ENCODE measurements around the gene VDR. TPM values are rescaled to one million over a fixed set of nuclear protein-coding genes. Genes with fewer than 3 reads are reported as not detected.

The VDR gene
- total RNA-seq, 2 experiments from 2014 or later = 108 to 124 TPM

- intact Hi-C loops (cut with DNase I, micrococcal nuclease) = loop anchor here in 1 of 2 experiments (5.0 kb wide), 2 partner anchors 41 to 91 kb away; no protein-coding TSS in a partner anchor
- CTCF ChIA-PET = interaction anchor here (0.7 to 1.8 kb wide), 7 partner anchors 16 to 261 kb away, joined by 3 to 7 read pairs (median 3); partner anchors contain the start of gene TMEM106C
- DNase-seq = peak; percentile 64
Observed at GRCh38 chr12:47903151-47903611, 1.6 kb downstream of the VDR start.

GRCh38 chr12:47902131-47902639, 2.6 kb downstream of the VDR start:
- POLR2A ChIA-PET = interaction anchor here (3.7 kb wide), 1 partner anchor 16 kb away, joined by 19 read pairs; no protein-coding TSS in a partner anchor
- Mint-ChIP-seq H3K4me3 (peak overlapping the region; percentile 94), H3K27me3 (peaks cover 15% of the 10 kb centered on the region), H3K36me3 (ENCODE audit: low read depth) (peaks cover 62% of the 10 kb centered on the region), H3K4me1 (peaks cover 56% of the 10 kb centered on the region), H3K9me3 (ENCODE audit: low read depth) (no peaks in the 10 kb centered on the region), H3K27ac (no peak overlapping the region)
- DNase-seq (no peak), ATAC-seq (no peak)
- intact Hi-C loops (cut with DNase I, micrococcal nuclease) = loop anchor here in 1 of 2 experiments (5.0 kb wide), 2 partner anchors 40 to 90 kb away; no protein-coding TSS in a partner anchor
- CTCF ChIA-PET = interaction anchor here (0.6 to 1.8 kb wide), 5 partner anchors 34 to 262 kb away, joined by 3 to 7 read pairs (median 3); partner anchors contain the start of gene TMEM106C

More at GRCh38 chr12:47903151-47903611, 1.6 kb downstream of the VDR start:
- H3K4me1 Mint-ChIP-seq = peaks cover 53% of the 10 kb centered on the region
- peaks cover 18% of the 10 kb centered on the region for H3K27me3 Mint-ChIP-seq
- no peaks in the 10 kb centered on the region for H3K9me3 Mint-ChIP-seq (ENCODE audit: low read depth)
- H3K27ac Mint-ChIP-seq = peak overlapping the region; percentile 92
- peak overlapping the region; percentile 94 for H3K4me3 Mint-ChIP-seq
- ATAC-seq = peak; percentile 13
- POLR2A ChIA-PET = interaction anchor here (0.6 to 3.7 kb wide), 4 partner anchors 7 to 90 kb away, joined by 3 to 19 read pairs (median 4); no protein-coding TSS in a partner anchor
- peaks cover 54% of the 10 kb centered on the region for H3K36me3 Mint-ChIP-seq (ENCODE audit: low read depth)

GRCh38 chr12:47901718-47902093, 3.1 kb downstream of the VDR start:
- DNase-seq (no peak), ATAC-seq (no peak)
- Mint-ChIP-seq H3K4me1 (peaks cover 61% of the 10 kb centered on the region), H3K27ac (peak overlapping the region; percentile 34), H3K9me3 (ENCODE audit: low read depth) (no peaks in the 10 kb centered on the region), H3K27me3 (peaks cover 10% of the 10 kb centered on the region), H3K4me3 (peak overlapping the region; percentile 94), H3K36me3 (ENCODE audit: low read depth) (peaks cover 67% of the 10 kb centered on the region)
- ChIA-PET CTCF (interaction anchor here (0.6 to 0.7 kb wide), 3 partner anchors 38 to 326 kb away, joined by 3 to 4 read pairs (median 3); no protein-coding TSS in a partner anchor), POLR2A (no interaction called here)
- intact Hi-C loops (cut with DNase I, micrococcal nuclease) = loop anchor here in 1 of 2 experiments (5.0 kb wide), 2 partner anchors 39 to 89 kb away; no protein-coding TSS in a partner anchor

- DNase-seq (no peak), ATAC-seq (no peak)
- H3K27ac Mint-ChIP-seq = peak overlapping the region; percentile 34
- intact Hi-C loops (cut with DNase I, micrococcal nuclease) = loop anchor here in 1 of 2 experiments (5.0 kb wide), 2 partner anchors 39 to 89 kb away; no protein-coding TSS in a partner anchor
- ChIA-PET CTCF (interaction anchor here (0.6 to 1.2 kb wide), 5 partner anchors 11 to 325 kb away, joined by 3 to 4 read pairs (median 3); no protein-coding TSS in a partner anchor), POLR2A (interaction anchor here (0.7 to 3.8 kb wide), 2 partner anchors 15 to 18 kb away, joined by 3 to 24 read pairs; no protein-coding TSS in a partner anchor)
- H3K36me3 Mint-ChIP-seq (ENCODE audit: low read depth) = peaks cover 72% of the 10 kb centered on the region
- peaks cover 5% of the 10 kb centered on the region for H3K27me3 Mint-ChIP-seq
- peak overlapping the region; percentile 50 for H3K4me3 Mint-ChIP-seq
- peaks cover 66% of the 10 kb centered on the region for H3K4me1 Mint-ChIP-seq
- H3K9me3 Mint-ChIP-seq (ENCODE audit: low read depth) = no peaks in the 10 kb centered on the region
Observed at GRCh38 chr12:47901063-47901717, 3.6 kb downstream of the VDR start.

- peak; percentile 50 for DNase-seq
- no peak for ATAC-seq
Observed at GRCh38 chr12:47900131-47901062, 4.4 kb downstream of the VDR start.

GRCh38 chr12:47899466-47899865, 5.3 kb downstream of the VDR start:
- Mint-ChIP-seq H3K4me1 (peaks cover 75% of the 10 kb centered on the region), H3K4me3 (no peak overlapping the region), H3K9me3 (ENCODE audit: low read depth) (no peaks in the 10 kb centered on the region), H3K27me3 (no peaks in the 10 kb centered on the region), H3K27ac (no peak overlapping the region), H3K36me3 (ENCODE audit: low read depth) (peaks cover 85% of the 10 kb centered on the region)
- intact Hi-C loops (cut with DNase I, micrococcal nuclease) = no loop called here
- ChIA-PET CTCF (interaction anchor here (0.6 to 1.9 kb wide), 5 partner anchors 11 to 284 kb away, joined by 3 to 7 read pairs (median 4); partner anchors contain the start of gene CCDC184), POLR2A (interaction anchor here (1.0 to 3.8 kb wide), 2 partner anchors 14 to 35 kb away, joined by 3 to 24 read pairs; no protein-coding TSS in a partner anchor)
- no peak for ATAC-seq
- no peak for DNase-seq

More at GRCh38 chr12:47900131-47901062, 4.4 kb downstream of the VDR start:
- intact Hi-C loops (cut with DNase I, micrococcal nuclease) = loop anchor here in 1 of 2 experiments (5.0 kb wide), 2 partner anchors 38 to 88 kb away; no protein-coding TSS in a partner anchor
- H3K4me1 Mint-ChIP-seq = peaks cover 67% of the 10 kb centered on the region
- ChIA-PET POLR2A (interaction anchor here (0.6 to 3.8 kb wide), 3 partner anchors 14 to 57 kb away, joined by 3 to 24 read pairs (median 3); no protein-coding TSS in a partner anchor), CTCF (interaction anchor here (0.5 to 1.9 kb wide), 7 partner anchors 10 to 193 kb away, joined by 3 to 7 read pairs (median 3); no protein-coding TSS in a partner anchor)
- H3K4me3 Mint-ChIP-seq = peak overlapping the region; percentile 50
- no peaks in the 10 kb centered on the region for H3K9me3 Mint-ChIP-seq (ENCODE audit: low read depth)
- H3K27ac Mint-ChIP-seq = peak overlapping the region; percentile 34
- no peaks in the 10 kb centered on the region for H3K27me3 Mint-ChIP-seq
- H3K36me3 Mint-ChIP-seq (ENCODE audit: low read depth) = peaks cover 79% of the 10 kb centered on the region

GRCh38 chr12:47896633-47897032, 8.2 kb downstream of the VDR start:
- intact Hi-C loops (cut with DNase I, micrococcal nuclease) = no loop called here
- H3K4me1 Mint-ChIP-seq = peaks cover 71% of the 10 kb centered on the region
- no peaks in the 10 kb centered on the region for H3K27me3 Mint-ChIP-seq
- CTCF ChIA-PET = interaction anchor here (0.8 to 4.2 kb wide), 4 partner anchors 8 to 155 kb away, joined by 3 to 17 read pairs (median 4); no protein-coding TSS in a partner anchor
- DNase-seq = no peak
- H3K4me3 Mint-ChIP-seq = no peak overlapping the region
- peaks cover 89% of the 10 kb centered on the region for H3K36me3 Mint-ChIP-seq (ENCODE audit: low read depth)
- POLR2A ChIA-PET = no interaction called here
- no peaks in the 10 kb centered on the region for H3K9me3 Mint-ChIP-seq (ENCODE audit: low read depth)
- ATAC-seq = no peak
- H3K27ac Mint-ChIP-seq = no peak overlapping the region

GRCh38 chr12:47896022-47896421, 8.8 kb downstream of the VDR start:
- H3K9me3 Mint-ChIP-seq (ENCODE audit: low read depth) = no peaks in the 10 kb centered on the region
- H3K4me3 Mint-ChIP-seq = no peak overlapping the region
- H3K4me1 Mint-ChIP-seq = peaks cover 67% of the 10 kb centered on the region
- ChIA-PET POLR2A (interaction anchor here (0.7 to 1.2 kb wide), 2 partner anchors 8 to 11 kb away, joined by 3 to 4 read pairs; no protein-coding TSS in a partner anchor), CTCF (interaction anchor here (1.2 to 4.2 kb wide), 3 partner anchors 9 to 58 kb away, joined by 4 to 17 read pairs (median 8); partner anchors contain the start of gene VDR)
- no peak overlapping the region for H3K27ac Mint-ChIP-seq
- peaks cover 88% of the 10 kb centered on the region for H3K36me3 Mint-ChIP-seq (ENCODE audit: low read depth)
- intact Hi-C loops (cut with DNase I, micrococcal nuclease) = no loop called here
- H3K27me3 Mint-ChIP-seq = no peaks in the 10 kb centered on the region
- ATAC-seq (no peak), DNase-seq (no peak)

- H3K9me3 Mint-ChIP-seq (ENCODE audit: low read depth) = no peaks in the 10 kb centered on the region
- intact Hi-C loops (cut with DNase I, micrococcal nuclease) = no loop called here
- ATAC-seq (no peak), DNase-seq (no peak)
- POLR2A ChIA-PET = interaction anchor here (1.2 kb wide), 1 partner anchor 10 kb away, joined by 4 read pairs; no protein-coding TSS in a partner anchor
- H3K36me3 Mint-ChIP-seq (ENCODE audit: low read depth) = peaks cover 87% of the 10 kb centered on the region
- no peak overlapping the region for H3K4me3 Mint-ChIP-seq
- H3K27ac Mint-ChIP-seq = no peak overlapping the region
- peaks cover 62% of the 10 kb centered on the region for H3K4me1 Mint-ChIP-seq
- H3K27me3 Mint-ChIP-seq = no peaks in the 10 kb centered on the region
- CTCF ChIA-PET = interaction anchor here (0.5 to 4.2 kb wide), 9 partner anchors 10 to 548 kb away, joined by 3 to 17 read pairs (median 4); partner anchors contain the start of genes TMEM106C and VDR
Observed at GRCh38 chr12:47894652-47895051, 10.1 kb downstream of the VDR start.

- no peaks in the 10 kb centered on the region for H3K9me3 Mint-ChIP-seq (ENCODE audit: low read depth)
- peak overlapping the region; percentile 12 for H3K27ac Mint-ChIP-seq
- no peak for DNase-seq
- ATAC-seq = no peak
- no peak overlapping the region for H3K4me3 Mint-ChIP-seq
- H3K27me3 Mint-ChIP-seq = no peaks in the 10 kb centered on the region
- ChIA-PET POLR2A (no interaction called here), CTCF (interaction anchor here (0.5 to 4.2 kb wide), 10 partner anchors 10 to 137 kb away, joined by 3 to 17 read pairs (median 3); partner anchors contain the start of genes TMEM106C and VDR)
- peaks cover 64% of the 10 kb centered on the region for H3K4me1 Mint-ChIP-seq
- peaks cover 85% of the 10 kb centered on the region for H3K36me3 Mint-ChIP-seq (ENCODE audit: low read depth)
- intact Hi-C loops (cut with DNase I, micrococcal nuclease) = no loop called here
Observed at GRCh38 chr12:47894068-47894467, 10.7 kb downstream of the VDR start.
